ENCODE data around the gene FAM216B. TPM values are rescaled to one million over a fixed set of nuclear protein-coding genes. Genes with fewer than 3 reads are reported as not detected.

Gene FAM216B
- total and polyA plus RNA-seq, 10 of the 15 experiments (the other 5 are each of a cell fraction or from before 2014, with no cell fraction given) = not detected

DNA sequence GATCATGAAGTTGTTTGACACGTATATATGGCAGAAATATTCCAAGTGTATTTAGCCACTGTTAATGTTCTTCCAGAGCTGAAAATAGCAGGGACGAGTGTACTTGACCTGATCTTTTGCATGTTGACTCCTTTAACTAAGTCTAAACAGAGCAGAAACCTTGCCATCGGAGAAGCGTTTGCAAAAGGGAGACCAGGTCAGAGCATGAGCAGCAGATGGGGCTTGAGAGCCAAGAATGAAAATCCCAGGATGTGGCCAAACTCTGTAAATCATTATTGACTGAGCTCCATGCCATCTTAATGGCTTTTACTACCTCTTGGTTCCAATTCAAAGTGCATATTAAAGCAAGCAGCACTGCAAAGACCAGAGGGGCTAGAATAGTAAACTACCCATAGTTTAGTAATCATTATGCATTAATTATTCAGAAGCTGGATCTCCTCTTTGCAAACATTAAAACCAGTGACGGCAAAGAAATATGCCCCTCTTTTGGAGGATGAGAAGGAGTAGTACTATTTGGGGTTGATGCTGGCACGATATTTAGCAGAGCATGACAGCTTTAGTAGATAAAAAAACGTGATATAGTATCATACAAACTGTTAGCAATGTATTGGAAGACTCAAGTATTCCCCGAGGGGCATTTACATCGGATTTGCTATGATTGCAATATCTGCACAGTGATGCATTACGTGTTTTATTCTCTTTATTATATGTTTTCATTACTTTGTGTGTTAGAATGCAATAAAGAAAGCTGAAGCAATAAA, 55.7 kb downstream of the FAM216B start:
- in situ Hi-C loops (cut with MboI) (no loop called here), intact Hi-C loops (cut with micrococcal nuclease; ENCODE audit: unreplicated experiment) (no loop called here)
- BruUV-seq (replicated peaks) = no TSS peak
- TF ChIP-seq RAD21 (IDR thresholded peaks at IDR 0.05; ENCODE audit: insufficient read depth, low read depth, low read length) = peak; percentile 47; the same call in 1 of the 2 replicates
- no peak for TF ChIP-seq CREB1 (IDR thresholded peaks at IDR 0.05; ENCODE audit: low read depth)
- TF ChIP-seq CBFB (IDR thresholded peaks at IDR 0.05; ENCODE audit: low read depth) = no peak
- no peak for TF ChIP-seq NR2C1 (IDR thresholded peaks at IDR 0.05)
- no peak for TF ChIP-seq EED (IDR thresholded peaks at IDR 0.05; ENCODE audit: low read depth)
- TF ChIP-seq SMC3 (IDR thresholded peaks at IDR 0.05; ENCODE audit: borderline replicate concordance, low read length) = peak; percentile 32; the same call in 1 of the 2 replicates
- TF ChIP-seq NR2C2 (IDR thresholded peaks at IDR 0.05; ENCODE audit: borderline replicate concordance, control insufficient read depth, insufficient read length, low read depth) = no peak
- TF ChIP-seq, protein P1, sequence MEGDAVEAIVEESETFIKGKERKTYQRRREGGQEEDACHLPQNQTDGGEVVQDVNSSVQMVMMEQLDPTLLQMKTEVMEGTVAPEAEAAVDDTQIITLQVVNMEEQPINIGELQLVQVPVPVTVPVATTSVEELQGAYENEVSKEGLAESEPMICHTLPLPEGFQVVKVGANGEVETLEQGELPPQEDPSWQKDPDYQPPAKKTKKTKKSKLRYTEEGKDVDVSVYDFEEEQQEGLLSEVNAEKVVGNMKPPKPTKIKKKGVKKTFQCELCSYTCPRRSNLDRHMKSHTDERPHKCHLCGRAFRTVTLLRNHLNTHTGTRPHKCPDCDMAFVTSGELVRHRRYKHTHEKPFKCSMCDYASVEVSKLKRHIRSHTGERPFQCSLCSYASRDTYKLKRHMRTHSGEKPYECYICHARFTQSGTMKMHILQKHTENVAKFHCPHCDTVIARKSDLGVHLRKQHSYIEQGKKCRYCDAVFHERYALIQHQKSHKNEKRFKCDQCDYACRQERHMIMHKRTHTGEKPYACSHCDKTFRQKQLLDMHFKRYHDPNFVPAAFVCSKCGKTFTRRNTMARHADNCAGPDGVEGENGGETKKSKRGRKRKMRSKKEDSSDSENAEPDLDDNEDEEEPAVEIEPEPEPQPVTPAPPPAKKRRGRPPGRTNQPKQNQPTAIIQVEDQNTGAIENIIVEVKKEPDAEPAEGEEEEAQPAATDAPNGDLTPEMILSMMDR (IDR thresholded peaks at IDR 0.05 in 2 of 3, conservative IDR thresholded peaks at IDR 0.05 in 1 of 3; ENCODE audit: control insufficient read depth in 2 of 3, extremely low read depth in 1 of 3, insufficient read depth in 1 of 3, low read depth in 3 of 3, low read length in 3 of 3) = peak in 2 of 3 experiments; percentile 4 to 27; a peak in 2 of 6 replicates
- no peak for TF ChIP-seq MTA3 (IDR thresholded peaks at IDR 0.05; ENCODE audit: borderline replicate concordance, low read length)
- no peak for TF ChIP-seq POLR2AphosphoS5 (IDR thresholded peaks at IDR 0.05; ENCODE audit: low read length)
- TF ChIP-seq TBL1XR1 (IDR thresholded peaks at IDR 0.05; ENCODE audit: low read depth, low read length) = no peak
- TF ChIP-seq MTA2 (IDR thresholded peaks at IDR 0.05; ENCODE audit: low read depth) = no peak
- no peak for TF ChIP-seq POLR2A (IDR thresholded peaks at IDR 0.05; ENCODE audit: low read depth, low read length)
- TF ChIP-seq KLF5 (IDR thresholded peaks at IDR 0.05; ENCODE audit: partially characterized antibody) = no peak
- no peak for TF ChIP-seq CHD1 (IDR thresholded peaks at IDR 0.05; ENCODE audit: low read depth, low read length)
- Histone ChIP-seq H4K20me1 (ENCODE audit: control insufficient read depth, insufficient read depth) (no peaks in the 10 kb centered on the region), H3K9me3 (replicated peaks; ENCODE audit: control insufficient read depth, insufficient read depth, low read length) (no peaks in the 10 kb centered on the region), H3K4me2 (ENCODE audit: control insufficient read depth, insufficient read depth) (no peak overlapping the region), H3K27ac (ENCODE audit: control insufficient read depth, insufficient read depth) (no peak overlapping the region), H3K4me1 (ENCODE audit: control insufficient read depth, insufficient read depth, low read length) (no peaks in the 10 kb centered on the region), H3K27me3 (replicated peaks in 1 of 2; ENCODE audit: control insufficient read depth in 2 of 2, insufficient read depth in 2 of 2, low read length in 1 of 2) (no peaks in the 10 kb centered on the region), H3K4me3 (no peak overlapping the region), H3K36me3 (ENCODE audit: control insufficient read depth in 2 of 2, insufficient read depth in 2 of 2, low read length in 1 of 2) (no peaks in the 10 kb centered on the region), H2AFZ (ENCODE audit: control insufficient read depth, low read depth, low read length) (no peak overlapping the region), H3K79me2 (ENCODE audit: control insufficient read depth, insufficient read depth, low read length) (no peaks in the 10 kb centered on the region), H3K9ac (ENCODE audit: control insufficient read depth, insufficient read depth, low read length) (no peak overlapping the region)
- 29% methylated on average over 10 of the region's 10 CpGs for WGBS (ENCODE audit: insufficient coverage, insufficient replicate concordance, low lambda C conversion rate, missing lambda C conversion rate)
- CTCF ChIA-PET = interaction anchor here (0.8 to 1.8 kb wide), 7 partner anchors 40 to 967 kb away, joined by 3 to 4 read pairs (median 3); no protein-coding TSS in a partner anchor
- RAD21 ChIA-PET (ENCODE audit: unreplicated experiment) = interaction anchor here (0.6 kb wide), 1 partner anchor 777 kb away, joined by 3 read pairs; no protein-coding TSS in a partner anchor
- FAIRE-seq (no peak), DNase-seq (ENCODE audit: low read depth, low spot score) (no peak), ATAC-seq (no peak; the same call in 2 of the 3 replicates)
- POLR2A ChIA-PET = no interaction called here
- SMC1A ChIA-PET (ENCODE audit: uncharacterized antibody, unreplicated experiment) = interaction anchor here (0.9 to 1.3 kb wide), 9 partner anchors 8 to 297 kb away, joined by 3 to 4 read pairs (median 3); no protein-coding TSS in a partner anchor

Other genes with a start within 250 kb of the FAM216B start
- 11.9 and 15.7 TPM in 2 replicates for gene TNFSF11, start 207.4 kb upstream of the FAM216B start, total RNA-seq (2014; rRNA removed)
- 13.2 and 14.8 TPM in 2 replicates for gene TNFSF11, start 207.4 kb upstream of the FAM216B start, total RNA-seq (2014; rRNA removed; fragmentation: Illumina TruSeq; extraction: Trizol)
- 14.2 and 14.7 TPM in 2 replicates for gene TNFSF11, start 207.4 kb upstream of the FAM216B start, total RNA-seq (2021)
- gene TNFSF11, start 207.4 kb upstream of the FAM216B start, polyA plus RNA-seq (2011; rRNA removed) = 0.86 and 1.2 TPM in 2 replicates
- 13.2 and 23.1 TPM in 2 replicates for gene TNFSF11, start 207.4 kb upstream of the FAM216B start, polyA plus RNA-seq (2014; fragmentation: Illumina TruSeq; extraction: Trizol)
- gene TNFSF11, start 207.4 kb upstream of the FAM216B start, polyA plus RNA-seq (2014; fragmentation: Nextera tagmentation; extraction: Ambion mirVana) = 1 to 10 TPM; 5.4 to 8.1 TPM
- 13.4 and 13.8 TPM in 2 replicates for gene TNFSF11, start 207.4 kb upstream of the FAM216B start, polyA plus RNA-seq (2014; rRNA removed)
- 1 to 10 TPM; 6.3 to 6.8 TPM for gene TNFSF11, start 207.4 kb upstream of the FAM216B start, polyA plus RNA-seq (2016; fragmentation: Nextera tagmentation; extraction: Ambion mirVana)
- gene EPSTI1, start 210.7 kb downstream of the FAM216B start, total RNA-seq (2014; rRNA removed) = 22.0 and 24.9 TPM in 2 replicates
- 26.4 and 32.0 TPM in 2 replicates for gene EPSTI1, start 210.7 kb downstream of the FAM216B start, total RNA-seq (2014; rRNA removed; fragmentation: Illumina TruSeq; extraction: Trizol)
- 31.4 and 43.3 TPM in 2 replicates for gene EPSTI1, start 210.7 kb downstream of the FAM216B start, total RNA-seq (2021)
- 31.3 and 47.1 TPM in 2 replicates for gene EPSTI1, start 210.7 kb downstream of the FAM216B start, polyA plus RNA-seq (2011; rRNA removed)
- 32.0 and 42.2 TPM in 2 replicates for gene EPSTI1, start 210.7 kb downstream of the FAM216B start, polyA plus RNA-seq (2014; fragmentation: Illumina TruSeq; extraction: Trizol)
- gene EPSTI1, start 210.7 kb downstream of the FAM216B start, polyA plus RNA-seq (2014; fragmentation: Nextera tagmentation; extraction: Ambion mirVana) = 1 to 10 TPM; 4.7 to 8.9 TPM
- gene EPSTI1, start 210.7 kb downstream of the FAM216B start, polyA plus RNA-seq (2014; rRNA removed) = 23.0 and 29.8 TPM in 2 replicates
- 10 to 100 TPM; 14.2 to 14.6 TPM for gene EPSTI1, start 210.7 kb downstream of the FAM216B start, polyA plus RNA-seq (2016; fragmentation: Nextera tagmentation; extraction: Ambion mirVana)
- 30.4 and 36.4 TPM in 2 replicates for gene DNAJC15, start 242.0 kb downstream of the FAM216B start, total RNA-seq (2014; rRNA removed)
- gene DNAJC15, start 242.0 kb downstream of the FAM216B start, total RNA-seq (2014; rRNA removed; fragmentation: Illumina TruSeq; extraction: Trizol) = 15.1 and 16.5 TPM in 2 replicates
- gene DNAJC15, start 242.0 kb downstream of the FAM216B start, total RNA-seq (2021) = 29.5 and 30.2 TPM in 2 replicates
- gene DNAJC15, start 242.0 kb downstream of the FAM216B start, polyA plus RNA-seq (2011; rRNA removed) = 47.3 and 58.4 TPM in 2 replicates
- gene DNAJC15, start 242.0 kb downstream of the FAM216B start, polyA plus RNA-seq (2014; fragmentation: Illumina TruSeq; extraction: Trizol) = 13.1 TPM in 2 replicates
- gene DNAJC15, start 242.0 kb downstream of the FAM216B start, polyA plus RNA-seq (2014; fragmentation: Nextera tagmentation; extraction: Ambion mirVana) = 100 to 1,000 TPM; 102 to 104 TPM
- gene DNAJC15, start 242.0 kb downstream of the FAM216B start, polyA plus RNA-seq (2014; rRNA removed) = 50.4 and 52.6 TPM in 2 replicates
- 10 to 100 TPM; 94.4 to 98.8 TPM for gene DNAJC15, start 242.0 kb downstream of the FAM216B start, polyA plus RNA-seq (2016; fragmentation: Nextera tagmentation; extraction: Ambion mirVana)

Measured in GM12878 (cell line).